NCI-H2227 (cell line): ENCODE measurements around the gene GATAD2A.
"Not testable (repeated sequence)": the region's sequence is repeated elsewhere in the genome, so short reads cannot be mapped to it uniquely, and the experiment has no call there.

Experiments used
- DNase-seq: peaks from one replicate; lab custom pipeline; 2025; ENCODE audit not compliant: unreplicated experiment; lab: John Stamatoyannopoulos, UW

The GATAD2A gene

GRCh38 chr19:19465436-19466070 lies 60.1 kb downstream of the GATAD2A start:
- DNase-seq: no peak

GRCh38 chr19:19466201-19466600 lies 60.7 kb downstream of the GATAD2A start:
- DNase-seq: no peak

GRCh38 chr19:19468424-19469050 lies 63.1 kb downstream of the GATAD2A start:
- DNase-seq: no peak

- DNase-seq: no peak
These were observed 65.1 kb downstream of the GATAD2A start for GRCh38 chr19:19470579-19470978.

- no peak for DNase-seq
These were observed 66.2 kb downstream of the GATAD2A start for GRCh38 chr19:19471682-19472081.

- not testable (repeated sequence) for DNase-seq
These were observed 66.6 kb downstream of the GATAD2A start for GRCh38 chr19:19472106-19472505.

- DNase-seq: no peak
These were observed 69.7 kb downstream of the GATAD2A start for GRCh38 chr19:19475015-19475765.

- DNase-seq: no peak
These were observed 70.7 kb downstream of the GATAD2A start for GRCh38 chr19:19475849-19476828.

GRCh38 chr19:19477705-19478383 lies 72.4 kb downstream of the GATAD2A start:
- DNase-seq: no peak

GRCh38 chr19:19480688-19481087 lies 75.2 kb downstream of the GATAD2A start:
- no peak for DNase-seq

GRCh38 chr19:19482809-19483596 lies 77.5 kb downstream of the GATAD2A start:
- DNase-seq: no peak

GRCh38 chr19:19485161-19485997 lies 79.9 kb downstream of the GATAD2A start:
- DNase-seq: no peak

GRCh38 chr19:19485998-19486290 lies 80.5 kb downstream of the GATAD2A start:
- no peak for DNase-seq

GRCh38 chr19:19486343-19487076 lies 81.0 kb downstream of the GATAD2A start:
- no peak for DNase-seq

GRCh38 chr19:19487077-19487949 lies 81.8 kb downstream of the GATAD2A start:
- no peak for DNase-seq

GRCh38 chr19:19487950-19488874 lies 82.7 kb downstream of the GATAD2A start:
- DNase-seq: no peak
